ENCODE measurements around the gene OSBPL2. TPM values are rescaled to one million over a fixed set of nuclear protein-coding genes. Genes with fewer than 3 reads are reported as not detected.

Gene OSBPL2
- total and polyA plus RNA-seq, 4 donors: 9.9 to 19.7 (median 12.3) TPM

DNA sequence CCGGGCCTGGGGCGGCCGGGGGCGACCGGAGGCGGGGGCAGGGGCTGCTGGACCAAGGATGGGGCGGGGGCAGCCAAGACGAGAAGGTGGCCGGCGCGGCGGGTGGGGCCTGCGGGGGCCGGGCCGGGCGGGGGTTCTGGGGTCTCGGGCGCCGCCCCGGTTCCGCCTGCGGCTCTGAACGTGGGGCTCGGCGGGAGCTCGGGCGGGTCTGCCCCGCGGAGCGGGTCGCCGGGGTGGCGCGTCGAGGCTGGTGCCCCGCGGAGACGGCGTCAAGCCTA lies 64.7 kb downstream of the OSBPL2 start:
- TF ChIP-seq FOXA2 (IDR thresholded peaks at IDR 0.05): no peak
- no peak for TF ChIP-seq FOXA1 (IDR thresholded peaks at IDR 0.05)
- no peak for TF ChIP-seq JUND (IDR thresholded peaks at IDR 0.05)
- TF ChIP-seq GABPA (IDR thresholded peaks at IDR 0.05 in 1 of 2, conservative IDR thresholded peaks at IDR 0.05 in 1 of 2): no peak
- TF ChIP-seq YY1 (IDR thresholded peaks at IDR 0.05): no peak
- Histone ChIP-seq H3K4me1 (ENCODE audit: control insufficient read depth in 4 of 4, insufficient read depth in 4 of 4, low read length in 3 of 4) (peaks cover 15 to 48% (median 41%) of the 10 kb centered on the region in 4 donors), H3K9me3 (ENCODE audit: control insufficient read depth in 4 of 4, low read length in 3 of 4) (no peaks in the 10 kb centered on the region), H3K36me3 (ENCODE audit: control insufficient read depth in 4 of 4, insufficient read depth in 3 of 4, low read depth in 1 of 4, low read length in 3 of 4) (peaks cover 12 to 22% (median 19%) of the 10 kb centered on the region in 4 donors), H3K4me3 (ENCODE audit: low read depth in 1 of 3, low read length in 3 of 3) (peak overlapping the region; percentile 79 to 93 (median 85)), H3K27me3 (ENCODE audit: control insufficient read depth in 4 of 4, insufficient read depth in 4 of 4, low read length in 3 of 4) (no peaks in the 10 kb centered on the region), H3K9ac (ENCODE audit: low read depth in 1 of 2, low read length in 2 of 2) (peak overlapping the region in 1 of 2 donors; percentile 75), H3K27ac (ENCODE audit: low read depth in 1 of 2, low read length in 2 of 2) (peak overlapping the region; percentile 100)
- under 1% methylated on average over 39 of the region's 39 CpGs for WGBS
- no peak for DNase-seq (ENCODE audit: low spot score)

DNA sequence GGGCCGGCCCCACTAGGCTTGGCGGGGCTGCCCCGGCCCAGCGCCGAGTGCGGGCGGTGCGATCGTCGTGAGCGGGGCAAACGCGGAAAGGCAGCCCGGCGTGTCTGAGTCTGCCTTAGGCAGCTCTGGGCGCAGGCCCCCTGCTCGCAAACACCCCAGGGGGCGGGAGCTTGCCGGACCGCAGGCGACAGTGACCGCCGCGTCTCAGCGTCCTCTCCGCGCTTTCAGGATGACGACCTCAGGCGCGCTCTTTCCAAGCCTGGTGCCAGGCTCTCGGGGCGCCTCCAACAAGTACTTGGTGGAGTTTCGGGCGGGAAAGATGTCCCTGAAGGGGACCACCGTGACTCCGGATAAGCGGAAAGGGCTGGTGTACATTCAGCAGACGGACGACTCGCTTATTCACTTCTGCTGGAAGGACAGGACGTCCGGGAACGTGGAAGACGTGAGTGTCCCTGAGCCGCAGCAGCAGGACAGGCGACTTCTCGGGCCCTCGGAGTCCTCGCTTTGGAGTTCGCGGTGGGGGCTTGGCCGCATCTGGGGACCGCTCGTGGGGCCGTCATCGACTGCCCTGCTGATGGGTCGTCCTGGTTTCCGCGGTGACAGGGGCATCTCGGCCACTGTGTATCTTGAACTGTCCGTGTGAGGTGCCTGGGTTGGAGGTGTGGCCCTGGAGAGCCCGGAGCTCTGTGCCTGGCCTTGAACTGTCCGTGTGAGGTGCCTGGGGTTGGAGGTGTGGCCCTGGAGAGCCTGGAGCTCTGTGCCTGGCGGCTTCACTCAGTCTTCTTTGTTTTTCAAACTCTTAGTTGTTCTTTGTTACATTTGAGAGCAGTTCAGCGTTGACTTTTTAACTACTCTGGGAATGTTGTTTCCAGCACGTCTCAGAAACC lies 65.3 kb downstream of the OSBPL2 start:
- H3K27me3 ChIP-seq (ENCODE audit: control insufficient read depth in 4 of 4, insufficient read depth in 4 of 4, low read length in 3 of 4): no peaks in the 10 kb centered on the region
- H3K4me3 ChIP-seq (ENCODE audit: low read depth in 1 of 3, low read length in 3 of 3): peak overlapping the region; percentile 79 to 93 (median 85)
- DNase-seq (ENCODE audit: low spot score): peak; percentile 42
- H3K9me3 ChIP-seq (ENCODE audit: control insufficient read depth in 4 of 4, low read length in 3 of 4): no peaks in the 10 kb centered on the region
- 1% methylated on average over 66 of the region's 66 CpGs for WGBS
- H3K4me1 ChIP-seq (ENCODE audit: control insufficient read depth in 4 of 4, insufficient read depth in 4 of 4, low read length in 3 of 4): peaks cover 14 to 42% (median 35%) of the 10 kb centered on the region in 4 donors
- peak overlapping the region; percentile 41 to 75 for H3K9ac ChIP-seq (ENCODE audit: low read depth in 1 of 2, low read length in 2 of 2)
- H3K27ac ChIP-seq (ENCODE audit: low read depth in 1 of 2, low read length in 2 of 2): peak overlapping the region; percentile 100
- H3K36me3 ChIP-seq (ENCODE audit: control insufficient read depth in 4 of 4, insufficient read depth in 3 of 4, low read depth in 1 of 4, low read length in 3 of 4): peaks cover 16 to 27% (median 23%) of the 10 kb centered on the region in 4 donors
- peak in 1 of 2 donors; percentile 8 for TF ChIP-seq RAD21 (IDR thresholded peaks at IDR 0.05)
- TF ChIP-seq TAF1 (conservative IDR thresholded peaks at IDR 0.05): no peak
- TF ChIP-seq, protein P1, sequence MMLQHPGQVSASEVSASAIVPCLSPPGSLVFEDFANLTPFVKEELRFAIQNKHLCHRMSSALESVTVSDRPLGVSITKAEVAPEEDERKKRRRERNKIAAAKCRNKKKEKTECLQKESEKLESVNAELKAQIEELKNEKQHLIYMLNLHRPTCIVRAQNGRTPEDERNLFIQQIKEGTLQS (IDR thresholded peaks at IDR 0.05): no peak
- TF ChIP-seq GABPA (IDR thresholded peaks at IDR 0.05 in 1 of 2, conservative IDR thresholded peaks at IDR 0.05 in 1 of 2): no peak
- TF ChIP-seq SP1 (IDR thresholded peaks at IDR 0.05): no peak
- no peak for TF ChIP-seq FOXA2 (IDR thresholded peaks at IDR 0.05)
- TF ChIP-seq RXRA (IDR thresholded peaks at IDR 0.05): peak; percentile 25 to 40
- TF ChIP-seq FOXA1 (IDR thresholded peaks at IDR 0.05): no peak
- peak in 1 of 2 donors; percentile 28 for TF ChIP-seq HNF4A (conservative IDR thresholded peaks at IDR 0.05)
- TF ChIP-seq, protein P2, sequence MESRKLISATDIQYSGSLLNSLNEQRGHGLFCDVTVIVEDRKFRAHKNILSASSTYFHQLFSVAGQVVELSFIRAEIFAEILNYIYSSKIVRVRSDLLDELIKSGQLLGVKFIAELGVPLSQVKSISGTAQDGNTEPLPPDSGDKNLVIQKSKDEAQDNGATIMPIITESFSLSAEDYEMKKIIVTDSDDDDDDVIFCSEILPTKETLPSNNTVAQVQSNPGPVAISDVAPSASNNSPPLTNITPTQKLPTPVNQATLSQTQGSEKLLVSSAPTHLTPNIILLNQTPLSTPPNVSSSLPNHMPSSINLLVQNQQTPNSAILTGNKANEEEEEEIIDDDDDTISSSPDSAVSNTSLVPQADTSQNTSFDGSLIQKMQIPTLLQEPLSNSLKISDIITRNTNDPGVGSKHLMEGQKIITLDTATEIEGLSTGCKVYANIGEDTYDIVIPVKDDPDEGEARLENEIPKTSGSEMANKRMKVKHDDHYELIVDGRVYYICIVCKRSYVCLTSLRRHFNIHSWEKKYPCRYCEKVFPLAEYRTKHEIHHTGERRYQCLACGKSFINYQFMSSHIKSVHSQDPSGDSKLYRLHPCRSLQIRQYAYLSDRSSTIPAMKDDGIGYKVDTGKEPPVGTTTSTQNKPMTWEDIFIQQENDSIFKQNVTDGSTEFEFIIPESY (IDR thresholded peaks at IDR 0.05): no peak
- TF ChIP-seq, protein P3, sequence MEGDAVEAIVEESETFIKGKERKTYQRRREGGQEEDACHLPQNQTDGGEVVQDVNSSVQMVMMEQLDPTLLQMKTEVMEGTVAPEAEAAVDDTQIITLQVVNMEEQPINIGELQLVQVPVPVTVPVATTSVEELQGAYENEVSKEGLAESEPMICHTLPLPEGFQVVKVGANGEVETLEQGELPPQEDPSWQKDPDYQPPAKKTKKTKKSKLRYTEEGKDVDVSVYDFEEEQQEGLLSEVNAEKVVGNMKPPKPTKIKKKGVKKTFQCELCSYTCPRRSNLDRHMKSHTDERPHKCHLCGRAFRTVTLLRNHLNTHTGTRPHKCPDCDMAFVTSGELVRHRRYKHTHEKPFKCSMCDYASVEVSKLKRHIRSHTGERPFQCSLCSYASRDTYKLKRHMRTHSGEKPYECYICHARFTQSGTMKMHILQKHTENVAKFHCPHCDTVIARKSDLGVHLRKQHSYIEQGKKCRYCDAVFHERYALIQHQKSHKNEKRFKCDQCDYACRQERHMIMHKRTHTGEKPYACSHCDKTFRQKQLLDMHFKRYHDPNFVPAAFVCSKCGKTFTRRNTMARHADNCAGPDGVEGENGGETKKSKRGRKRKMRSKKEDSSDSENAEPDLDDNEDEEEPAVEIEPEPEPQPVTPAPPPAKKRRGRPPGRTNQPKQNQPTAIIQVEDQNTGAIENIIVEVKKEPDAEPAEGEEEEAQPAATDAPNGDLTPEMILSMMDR (IDR thresholded peaks at IDR 0.05; ENCODE audit: low read depth, low read length, missing input control): no peak

All from liver (tissue), 9 donors.